Stimulated activated CD4-positive, alpha-beta T cell treated with anti-CD3 and anti-CD28 coated beads, Interleukin-15, amount 100 ng/mL, for 24 hours (primary cell): ENCODE data around the gene FAR2.
"Not testable (repeated sequence)": the region's sequence is repeated elsewhere in the genome, so short reads cannot be mapped to it uniquely, and the experiment has no call there.

Experiments
- DNase-seq: peaks from one replicate; pipeline ENCODE4 v3.0.0-alpha.2; 2020

Gene FAR2

DNA sequence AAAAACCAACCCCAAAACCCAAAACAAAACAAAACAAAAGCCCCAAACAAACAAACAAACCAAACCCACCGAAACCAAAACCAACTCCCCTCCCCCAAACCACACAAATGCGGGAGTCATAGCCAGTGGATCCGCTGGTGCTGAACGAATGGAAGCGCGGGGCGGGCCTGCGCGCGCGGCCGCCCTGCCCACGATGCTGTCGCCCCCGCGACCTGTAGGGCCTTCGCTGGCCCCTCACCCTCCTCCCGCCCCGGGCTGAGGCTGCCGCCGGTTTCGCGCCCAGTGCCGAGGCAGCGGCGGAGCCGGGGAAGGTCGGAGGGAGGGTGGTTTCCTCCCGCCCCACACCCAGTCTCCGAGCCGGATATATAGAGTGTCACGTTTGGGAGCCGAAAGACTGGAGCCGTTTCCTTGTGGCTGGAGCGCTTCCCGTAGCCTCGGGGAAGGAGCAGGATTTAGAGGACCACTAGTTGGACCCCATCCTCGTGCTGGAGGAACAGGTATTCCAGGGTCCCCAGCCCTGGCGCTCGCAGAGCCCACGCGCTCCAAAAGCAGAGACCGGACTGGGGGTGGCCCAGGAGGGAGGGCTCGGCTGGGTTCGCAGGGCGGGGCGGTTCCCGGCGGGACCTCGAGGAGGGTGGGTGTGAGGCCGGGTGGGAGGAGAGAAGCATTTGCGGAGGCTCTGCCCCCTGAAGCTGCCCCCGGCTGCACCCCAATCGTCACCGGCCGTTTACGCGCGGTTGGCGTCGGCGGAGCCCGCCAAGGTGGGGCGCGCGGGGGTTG lies at the start of gene FAR2:
FAR2 (plus strand) TSS at position 368 of the 780 bp plus-strand sequence. CDS start 121,172 bp downstream, outside the sequence.
- DNase-seq = peak; percentile 72

DNA sequence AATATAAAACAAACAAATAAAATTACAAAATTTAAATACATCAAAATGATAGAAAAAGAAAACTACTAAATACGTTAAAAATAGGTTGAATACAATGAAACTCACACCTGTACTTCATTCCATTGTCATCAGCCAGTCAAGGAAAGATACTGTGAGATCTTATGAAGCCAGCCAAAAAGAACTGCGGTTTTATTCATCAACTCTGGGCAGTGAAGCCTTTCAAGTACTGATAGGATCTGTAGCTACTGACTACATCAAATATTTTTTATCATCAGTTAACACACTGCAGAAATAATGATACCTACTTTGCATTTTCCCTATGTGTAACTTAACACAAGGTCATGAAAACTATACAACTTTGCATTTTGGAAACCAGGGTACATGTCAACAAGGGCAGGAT lies 46.3 kb upstream of the FAR2 start:
- no peak for DNase-seq

DNA sequence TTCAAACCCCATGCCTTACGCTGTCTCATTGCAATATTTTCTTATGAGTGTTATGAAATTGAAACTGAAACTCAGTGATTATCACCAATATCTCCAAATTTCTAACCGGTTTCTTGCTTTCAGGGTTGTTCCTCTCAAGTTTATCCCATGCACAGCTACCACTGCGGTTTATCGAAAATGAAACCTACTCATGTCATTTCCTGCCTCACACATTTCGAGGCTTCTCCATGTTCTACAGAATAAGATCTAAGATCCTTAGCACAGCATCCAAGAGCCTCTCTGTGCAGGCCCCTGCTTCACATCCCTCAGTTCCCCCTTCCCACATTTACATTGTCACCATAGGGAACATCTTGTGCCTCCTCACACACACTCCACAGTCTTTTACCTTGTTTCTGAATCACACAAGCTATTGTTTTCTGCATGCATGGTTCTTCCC lies 45.5 kb upstream of the FAR2 start:
- DNase-seq = peak; percentile 48

DNA sequence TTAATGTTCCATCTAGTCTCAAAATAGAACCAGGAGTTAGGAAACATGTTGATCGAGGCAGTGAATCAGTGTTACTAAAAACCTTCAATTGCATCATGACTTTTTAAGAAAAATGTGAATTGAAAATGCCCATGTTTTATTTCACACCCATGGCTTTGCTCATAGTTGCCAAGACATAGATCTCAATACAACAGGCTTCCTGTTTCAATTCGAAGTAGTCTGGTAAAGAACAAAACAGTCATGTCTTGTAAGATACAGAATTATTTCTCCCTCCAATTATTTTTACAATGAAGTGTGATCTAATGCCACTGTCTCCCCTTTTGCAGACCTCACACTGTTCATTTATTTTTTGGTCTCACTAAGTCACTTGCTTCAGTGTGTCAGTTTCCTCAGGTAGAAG lies 44.6 kb upstream of the FAR2 start:
- no peak for DNase-seq

DNA sequence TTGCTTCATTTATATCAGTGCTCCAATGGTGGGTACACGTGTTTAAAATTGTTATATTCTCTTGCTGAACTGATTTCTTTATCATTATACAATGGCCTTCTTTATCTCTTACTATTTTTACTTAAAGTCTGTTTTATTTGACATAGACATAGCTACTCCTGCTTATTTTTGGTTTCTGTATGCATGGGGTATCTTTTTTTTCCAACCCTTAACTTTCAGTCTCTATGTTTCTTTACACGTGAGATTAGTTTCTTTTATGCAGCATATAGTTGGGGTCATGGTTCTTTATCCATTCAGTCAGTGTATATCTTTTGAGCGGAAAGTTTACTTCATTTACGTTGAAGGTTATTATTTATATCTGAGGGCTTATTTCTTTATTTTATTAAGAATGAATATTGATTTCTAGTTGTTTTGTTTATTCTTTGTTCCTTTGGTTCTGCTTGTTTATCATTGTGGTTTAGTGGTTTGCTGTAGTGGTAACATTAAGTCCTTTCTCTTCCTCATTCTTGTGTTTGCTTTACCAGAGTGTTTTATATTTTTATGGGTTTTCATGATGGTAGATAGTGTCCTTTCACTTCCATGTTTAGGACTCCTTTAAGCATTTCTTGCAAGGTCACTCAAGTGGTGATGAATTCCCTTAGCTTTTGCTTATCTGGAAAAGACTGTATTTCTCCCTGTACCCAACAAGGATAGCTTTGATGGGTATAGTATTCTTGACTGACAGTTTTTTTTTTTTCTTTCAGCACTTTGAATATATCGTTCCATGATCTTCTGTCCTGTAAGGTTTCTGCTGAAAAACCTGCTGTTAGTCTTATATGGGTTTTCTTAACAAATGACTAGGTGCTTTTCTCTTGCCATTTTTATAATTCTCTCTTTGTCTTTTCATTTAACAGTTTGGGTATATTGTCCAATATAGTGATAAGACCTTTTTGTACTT lies 38.3 kb upstream of the FAR2 start:
- DNase-seq = no peak

DNA sequence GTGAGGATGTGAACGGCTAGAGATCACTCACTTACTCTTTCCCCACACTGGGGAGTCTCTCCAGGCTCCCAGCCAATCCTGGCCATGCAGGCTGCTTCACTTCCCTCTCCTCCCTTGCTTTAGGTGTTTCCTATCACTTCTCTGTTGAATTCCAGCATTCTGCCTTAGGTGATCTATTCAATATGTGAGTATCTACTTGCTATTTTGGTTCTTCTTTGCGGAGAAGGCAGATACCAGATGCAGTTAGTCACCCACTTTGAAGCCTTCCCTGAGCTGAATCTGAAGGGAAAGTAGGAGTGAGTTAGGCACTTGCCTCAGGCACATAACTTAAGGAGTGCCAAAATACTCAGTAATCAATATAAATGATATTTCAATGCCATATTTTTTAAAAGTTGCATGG lies 36.0 kb upstream of the FAR2 start:
- DNase-seq = no peak

DNA sequence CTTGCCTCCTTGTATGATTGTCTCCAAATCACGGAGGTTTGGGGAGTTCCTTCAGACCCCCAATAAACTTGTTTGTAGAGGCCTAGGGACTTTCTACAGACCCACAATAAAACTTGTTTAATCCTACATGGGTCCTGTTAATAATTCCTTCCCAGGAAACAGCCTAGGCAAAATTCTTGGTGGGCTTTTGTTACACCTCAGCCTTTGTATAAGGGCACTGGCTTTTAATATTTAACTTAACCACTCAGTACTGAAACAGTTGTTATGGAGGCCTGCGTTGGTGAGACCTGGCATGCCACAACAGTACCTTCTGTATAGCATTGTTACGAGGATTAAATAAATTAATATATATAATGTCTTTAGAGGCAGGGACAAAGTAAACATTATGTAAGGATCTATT lies 32.7 kb upstream of the FAR2 start:
- no peak for DNase-seq

DNA sequence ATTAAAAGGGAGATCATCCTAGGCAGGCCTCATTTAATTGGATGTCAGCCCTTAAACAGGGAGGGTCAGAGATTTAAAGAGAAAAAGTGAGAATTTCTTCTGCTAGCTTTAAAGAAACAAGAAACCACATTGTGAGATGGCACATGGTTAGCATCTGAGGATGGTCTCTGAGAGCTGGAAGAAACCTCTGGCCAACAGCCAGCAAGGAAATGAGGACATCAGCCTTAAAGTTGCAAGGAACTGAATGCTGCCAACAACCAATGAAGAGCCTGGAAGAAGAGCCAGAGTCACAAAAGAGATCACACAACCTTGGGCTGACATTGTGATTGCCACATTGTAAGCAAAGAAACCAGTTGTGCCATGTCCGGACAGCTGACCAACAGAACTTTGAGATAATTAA lies 17.5 kb upstream of the FAR2 start:
- DNase-seq = no peak

DNA sequence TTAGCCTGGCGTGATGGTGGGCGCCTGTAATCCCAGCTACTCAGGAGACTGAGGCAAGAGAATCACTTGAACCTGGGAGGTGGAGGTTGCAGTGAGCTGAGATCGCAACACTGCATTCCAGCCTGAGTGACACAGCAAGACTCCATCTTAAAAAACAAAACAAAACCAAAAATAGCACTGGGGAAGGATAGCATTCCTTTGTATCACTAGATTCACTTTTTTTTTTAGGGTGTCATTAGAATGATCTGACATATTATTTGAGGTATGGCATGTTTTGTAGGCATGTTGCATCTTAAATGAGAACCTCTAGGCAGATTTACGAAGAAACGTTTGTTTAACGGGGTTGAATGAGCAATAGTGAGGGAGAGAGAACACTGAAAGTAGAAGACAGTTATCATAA lies 16.8 kb upstream of the FAR2 start:
- DNase-seq = no peak

DNA sequence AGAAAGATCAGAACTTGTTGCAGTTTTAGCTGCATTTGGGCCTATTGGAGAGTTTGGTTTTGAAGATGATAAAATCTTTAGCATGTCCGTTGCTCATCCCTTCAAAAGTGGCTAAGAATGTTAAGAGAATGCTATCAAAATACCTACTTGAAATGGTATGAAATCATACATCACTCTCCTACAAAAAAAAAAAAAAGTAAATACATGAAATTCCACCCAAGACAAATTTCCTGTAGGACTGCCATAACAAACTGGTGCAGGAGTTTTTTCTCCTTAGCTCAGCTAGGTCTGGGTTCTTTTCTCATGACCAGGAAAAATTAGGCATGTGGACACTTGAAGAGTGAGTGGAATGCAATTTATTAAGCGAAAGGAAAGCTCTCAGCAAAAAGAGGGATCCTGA lies 15.9 kb upstream of the FAR2 start:
- no peak for DNase-seq

DNA sequence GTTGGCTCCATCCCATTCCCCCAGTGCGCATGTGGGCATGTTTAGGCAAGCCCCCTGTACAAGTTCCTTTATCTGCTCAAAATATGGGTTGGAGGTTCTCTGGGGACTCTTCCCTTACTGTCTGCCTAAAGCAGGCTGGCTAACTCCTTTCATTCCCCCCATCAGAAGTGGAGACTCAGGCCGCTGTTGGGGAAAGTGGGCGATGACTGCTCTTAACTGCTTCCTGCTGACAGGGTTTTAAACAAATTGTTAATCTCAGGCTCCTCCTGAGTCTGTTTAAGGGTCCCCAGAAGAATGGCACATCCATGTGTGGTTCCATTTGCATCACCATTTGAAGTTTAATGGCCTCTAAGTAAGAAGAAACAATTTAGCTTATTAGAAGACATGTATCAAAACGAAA lies 15.4 kb upstream of the FAR2 start:
- DNase-seq = no peak

DNA sequence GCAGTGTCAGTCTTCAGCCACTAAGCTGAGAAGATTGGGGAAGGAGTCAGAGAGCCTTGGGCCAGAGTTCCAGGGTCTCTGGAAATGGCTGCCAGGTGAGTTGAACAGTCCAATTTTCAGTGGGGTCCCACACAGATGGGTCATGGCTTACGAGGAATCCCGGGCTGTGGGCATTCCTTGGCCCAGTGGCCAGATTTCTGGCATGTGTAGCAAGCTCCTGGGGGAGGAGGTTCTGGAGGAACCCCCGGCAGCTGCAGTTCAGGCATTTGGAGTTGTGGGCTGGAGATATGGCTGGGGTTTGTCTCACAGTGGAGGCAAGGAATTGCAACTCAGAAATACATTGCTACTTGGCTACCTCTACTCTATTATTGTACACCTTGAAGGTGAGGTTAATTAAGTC lies 10.8 kb upstream of the FAR2 start:
- DNase-seq = not testable (repeated sequence)

DNA sequence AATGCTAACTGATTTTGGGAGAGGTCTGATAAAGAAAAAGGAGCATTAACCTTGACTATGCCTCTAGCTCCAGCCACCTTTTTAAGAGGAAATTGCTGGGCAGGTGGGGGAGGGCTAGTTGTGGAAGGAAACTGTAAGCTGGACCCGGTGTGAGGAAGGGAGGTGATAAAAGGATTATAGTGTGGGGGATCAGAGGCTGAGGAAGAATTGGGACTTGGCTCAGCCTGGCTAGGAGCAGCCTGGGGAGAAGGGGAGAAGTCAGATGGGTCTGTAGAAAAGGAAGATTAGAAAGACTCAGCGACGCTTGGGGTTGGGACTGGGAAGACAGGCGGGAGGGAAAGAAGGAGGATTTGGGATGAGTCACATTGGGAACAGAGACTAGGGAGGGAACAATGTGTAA lies 10.2 kb upstream of the FAR2 start:
- DNase-seq = not testable (repeated sequence)

DNA sequence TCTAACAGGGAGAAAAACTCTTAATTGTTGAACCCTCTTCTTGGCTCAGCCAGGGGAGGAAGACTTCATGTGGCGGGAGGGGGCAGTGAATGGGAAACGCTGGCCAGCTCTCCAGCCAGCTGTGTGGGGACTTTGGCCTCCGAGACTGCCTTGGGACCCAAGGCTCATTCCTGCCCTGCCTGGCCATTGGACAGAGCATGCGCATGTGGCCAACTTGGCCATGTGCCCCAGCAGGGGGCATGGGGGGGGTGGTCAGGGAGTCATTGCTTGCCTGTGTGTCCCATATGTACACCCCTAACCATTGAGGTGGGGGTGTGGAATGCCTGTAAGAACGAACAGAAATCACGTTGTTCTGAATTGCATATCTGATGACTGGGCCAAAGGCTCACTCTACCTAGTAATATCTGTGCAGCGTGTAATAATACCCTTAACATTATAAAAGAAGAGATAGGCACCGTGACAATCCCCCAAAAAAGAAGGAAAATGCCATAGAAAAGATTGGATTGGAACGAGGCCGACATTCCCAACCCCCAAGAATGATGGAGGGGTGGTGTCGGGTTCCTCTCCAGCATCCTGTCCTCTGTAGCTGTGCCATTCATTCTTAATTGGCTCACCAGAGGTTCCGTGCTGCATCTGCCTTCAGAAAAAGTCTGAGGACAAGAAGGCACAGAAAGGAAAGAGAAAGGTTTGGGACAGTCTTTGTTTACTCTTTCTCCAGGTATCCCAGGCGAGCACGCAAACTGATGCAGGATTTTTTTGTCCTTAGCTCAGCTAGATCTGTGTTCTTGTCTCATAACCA lies 3.5 kb upstream of the FAR2 start:
- no peak for DNase-seq

DNA sequence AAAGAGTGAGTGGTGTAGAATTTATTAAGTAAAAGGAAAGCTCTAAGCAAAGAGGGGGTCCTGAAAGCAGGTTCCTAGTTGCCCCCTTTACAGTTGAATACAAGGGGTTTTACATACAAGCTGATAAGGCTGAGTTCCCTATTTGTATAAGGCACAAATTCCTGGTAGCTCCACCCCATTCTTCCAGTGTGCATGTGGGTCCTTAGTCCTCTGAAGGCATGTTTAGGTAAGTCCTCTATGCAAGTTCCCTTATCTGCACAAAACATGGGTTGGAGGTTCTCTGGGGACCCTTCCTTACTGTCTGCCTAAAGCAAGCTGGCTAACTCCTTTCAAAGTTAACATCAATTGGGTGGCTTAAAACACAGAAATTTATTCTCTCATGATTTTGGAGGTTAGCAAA lies 2.9 kb upstream of the FAR2 start:
- no peak for DNase-seq

DNA sequence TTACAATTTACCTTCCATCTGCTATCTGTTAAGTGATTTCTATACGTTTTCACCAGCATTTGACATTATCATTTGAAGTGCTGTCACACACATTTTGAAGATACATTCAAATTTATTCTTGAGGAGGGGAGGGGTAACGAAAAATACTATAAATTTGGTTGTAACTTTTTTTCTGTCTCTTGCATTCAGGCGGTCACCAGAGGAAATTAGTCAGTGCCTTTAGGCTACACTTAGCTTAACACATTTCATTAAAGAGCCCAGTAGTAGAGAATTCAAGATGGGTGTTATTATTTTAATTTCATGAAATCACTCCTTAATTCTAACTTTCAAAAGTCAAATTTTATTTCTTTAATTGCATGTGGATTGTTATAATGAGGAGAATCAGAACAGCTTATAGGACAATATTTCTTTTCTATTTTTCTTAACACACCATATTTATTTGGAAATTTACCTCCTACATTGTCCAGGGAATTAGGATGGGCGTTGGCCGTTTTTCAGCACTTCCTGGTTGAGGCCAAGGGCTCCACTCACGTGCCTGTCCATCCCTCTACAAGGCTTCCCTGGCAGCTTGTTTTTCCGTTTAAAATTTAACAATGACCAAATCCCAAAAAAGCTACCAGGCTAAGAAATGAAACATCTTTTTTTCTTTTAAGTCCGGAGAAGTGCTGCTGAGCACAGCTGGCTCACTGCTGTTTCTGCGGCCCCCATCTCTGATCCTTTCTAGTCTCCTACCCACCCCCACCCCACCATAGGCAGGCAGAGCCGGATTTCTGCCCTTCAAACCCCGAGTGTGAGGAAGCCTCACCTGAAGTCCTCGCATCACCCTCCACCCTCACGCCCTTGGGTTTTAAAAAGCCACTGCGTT lies 1.1 kb upstream of the FAR2 start:
- DNase-seq = no peak

DNA sequence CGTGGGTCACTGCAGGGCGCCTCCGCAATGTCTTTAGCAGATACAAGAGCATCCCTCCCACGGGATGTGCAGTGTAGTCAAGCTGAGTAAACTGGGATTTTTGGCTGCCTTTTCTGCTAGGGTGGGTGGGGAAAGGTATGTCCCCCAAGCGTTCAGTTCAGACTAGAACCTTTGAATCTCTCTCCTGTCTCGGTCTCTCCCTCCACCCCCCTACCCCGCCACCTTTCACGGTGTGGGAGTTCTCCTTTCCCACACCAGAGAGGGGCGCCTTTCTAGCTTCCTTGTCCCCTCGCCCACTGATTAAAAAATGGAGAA lies 525 bp upstream of the FAR2 start:
- no peak for DNase-seq

DNA sequence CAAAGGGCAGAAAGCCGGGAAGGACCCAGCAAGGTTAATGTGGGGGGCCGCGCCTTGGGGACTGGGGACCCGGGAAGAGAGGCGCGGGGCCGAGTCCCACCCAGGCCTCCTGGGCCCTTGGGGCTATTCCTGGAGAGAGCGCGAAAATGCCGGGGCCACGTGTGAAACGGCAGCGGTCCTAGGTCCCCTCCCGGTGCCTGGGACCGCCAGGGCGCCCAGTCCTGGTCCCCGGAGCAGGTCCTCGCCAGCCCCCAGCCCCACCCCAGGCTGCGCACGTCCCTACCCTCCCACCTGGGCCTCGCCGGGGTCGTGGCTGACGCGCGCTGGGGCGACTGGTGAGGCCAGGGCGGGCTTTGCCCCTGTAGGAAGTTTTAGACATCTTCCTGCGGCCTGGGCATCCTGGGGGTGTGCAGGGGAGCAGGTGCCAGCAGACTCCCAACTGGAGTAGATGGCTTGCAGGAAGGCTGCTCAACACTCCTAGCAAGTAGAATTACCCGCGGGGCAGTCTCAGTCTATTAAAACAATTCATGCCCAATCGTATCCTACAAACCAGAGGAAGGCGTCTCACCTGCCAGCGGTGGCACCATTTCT lies 708 bp downstream of the FAR2 start:
- no peak for DNase-seq

DNA sequence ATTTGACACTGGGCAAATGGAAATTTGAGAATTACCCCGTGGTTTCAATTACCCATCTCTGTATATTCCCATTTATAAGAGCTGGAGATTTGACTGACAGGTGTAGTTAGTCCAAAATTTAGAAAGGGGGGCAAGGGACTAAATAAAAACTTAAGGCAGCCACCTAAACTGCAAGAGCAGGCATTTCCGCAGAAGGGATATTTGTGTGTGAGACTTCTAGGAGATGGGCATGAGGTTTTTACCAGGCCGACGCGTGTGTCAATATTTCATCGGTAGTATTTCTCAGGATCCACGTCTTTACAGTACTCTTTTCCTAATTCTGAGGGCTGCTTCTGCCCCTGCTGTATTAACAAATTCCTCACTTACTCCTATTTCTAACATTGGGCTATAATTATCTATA lies 1.4 kb downstream of the FAR2 start:
- no peak for DNase-seq

DNA sequence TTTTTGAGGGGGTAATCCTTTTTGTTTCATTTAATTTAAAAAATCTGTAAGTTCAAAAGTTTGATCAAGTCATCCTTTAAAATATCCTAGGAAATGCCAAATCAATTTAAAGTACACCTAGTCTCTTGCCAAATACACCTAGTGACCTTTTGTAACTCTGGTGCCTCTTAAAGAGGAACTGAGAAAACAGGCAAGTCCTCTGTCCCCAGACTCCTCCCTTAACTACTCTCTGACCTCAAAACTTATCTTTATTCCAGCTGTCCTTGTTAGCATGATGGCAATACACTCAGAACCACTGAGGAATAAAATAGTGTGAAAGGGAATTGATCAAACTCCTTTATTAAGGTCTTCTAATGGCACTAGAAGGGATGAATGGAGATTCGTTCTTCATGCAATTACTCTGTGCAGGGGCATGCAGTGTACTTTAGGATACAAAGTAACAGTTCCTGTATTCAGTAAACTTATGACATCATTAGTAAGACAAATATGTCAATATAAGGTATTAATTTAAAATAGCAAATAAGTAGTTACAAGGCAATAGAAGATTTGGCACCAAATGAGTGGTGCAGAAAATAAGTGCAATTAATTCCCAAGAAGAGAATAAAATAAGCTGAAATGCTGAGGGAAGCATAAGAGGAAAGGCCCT lies 3.3 kb downstream of the FAR2 start:
- DNase-seq = no peak

DNA sequence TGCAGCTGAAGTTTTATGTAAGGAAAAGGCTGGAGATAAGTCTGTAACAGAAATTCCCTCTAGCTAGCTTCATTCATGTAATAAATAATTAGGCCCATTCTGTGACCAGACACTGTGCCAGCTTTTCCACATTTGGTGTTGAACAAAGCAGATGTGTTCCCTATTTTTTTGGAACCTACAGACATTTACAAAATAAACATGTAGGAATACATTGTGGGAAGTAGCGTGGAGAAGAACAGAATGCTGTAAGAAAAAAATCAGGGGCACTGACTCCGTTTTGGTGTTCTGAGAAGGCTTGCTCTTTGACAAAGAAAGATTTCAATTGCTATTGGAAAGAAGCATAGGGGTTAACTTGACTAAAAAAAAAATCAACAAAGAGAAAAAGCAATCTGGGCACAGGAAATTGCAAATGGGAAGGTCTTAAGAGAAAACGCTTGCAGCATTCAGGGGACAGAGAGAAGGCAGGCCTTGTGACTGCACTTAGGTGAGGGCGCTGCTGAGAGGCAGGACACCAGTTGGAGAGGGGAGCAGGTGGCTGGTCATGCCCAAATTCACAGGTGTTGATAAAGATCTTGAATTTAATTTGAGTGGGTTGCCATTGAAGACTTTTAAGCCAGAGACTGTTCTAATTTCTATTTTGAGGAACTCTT lies 4.0 kb downstream of the FAR2 start:
- no peak for DNase-seq
